HG02885 (cell line): ENCODE data around the gene SLC4A3.

Experiments used
- ATAC-seq: cut with Tn5 transposase; IDR thresholded peaks from one replicate; pipeline ENCODE4 v1.9.1; 2021; ENCODE audit warnings: mild to moderate bottlenecking; ENCODE audit not compliant: unreplicated experiment, poor library complexity

SLC4A3 gene, protein sequence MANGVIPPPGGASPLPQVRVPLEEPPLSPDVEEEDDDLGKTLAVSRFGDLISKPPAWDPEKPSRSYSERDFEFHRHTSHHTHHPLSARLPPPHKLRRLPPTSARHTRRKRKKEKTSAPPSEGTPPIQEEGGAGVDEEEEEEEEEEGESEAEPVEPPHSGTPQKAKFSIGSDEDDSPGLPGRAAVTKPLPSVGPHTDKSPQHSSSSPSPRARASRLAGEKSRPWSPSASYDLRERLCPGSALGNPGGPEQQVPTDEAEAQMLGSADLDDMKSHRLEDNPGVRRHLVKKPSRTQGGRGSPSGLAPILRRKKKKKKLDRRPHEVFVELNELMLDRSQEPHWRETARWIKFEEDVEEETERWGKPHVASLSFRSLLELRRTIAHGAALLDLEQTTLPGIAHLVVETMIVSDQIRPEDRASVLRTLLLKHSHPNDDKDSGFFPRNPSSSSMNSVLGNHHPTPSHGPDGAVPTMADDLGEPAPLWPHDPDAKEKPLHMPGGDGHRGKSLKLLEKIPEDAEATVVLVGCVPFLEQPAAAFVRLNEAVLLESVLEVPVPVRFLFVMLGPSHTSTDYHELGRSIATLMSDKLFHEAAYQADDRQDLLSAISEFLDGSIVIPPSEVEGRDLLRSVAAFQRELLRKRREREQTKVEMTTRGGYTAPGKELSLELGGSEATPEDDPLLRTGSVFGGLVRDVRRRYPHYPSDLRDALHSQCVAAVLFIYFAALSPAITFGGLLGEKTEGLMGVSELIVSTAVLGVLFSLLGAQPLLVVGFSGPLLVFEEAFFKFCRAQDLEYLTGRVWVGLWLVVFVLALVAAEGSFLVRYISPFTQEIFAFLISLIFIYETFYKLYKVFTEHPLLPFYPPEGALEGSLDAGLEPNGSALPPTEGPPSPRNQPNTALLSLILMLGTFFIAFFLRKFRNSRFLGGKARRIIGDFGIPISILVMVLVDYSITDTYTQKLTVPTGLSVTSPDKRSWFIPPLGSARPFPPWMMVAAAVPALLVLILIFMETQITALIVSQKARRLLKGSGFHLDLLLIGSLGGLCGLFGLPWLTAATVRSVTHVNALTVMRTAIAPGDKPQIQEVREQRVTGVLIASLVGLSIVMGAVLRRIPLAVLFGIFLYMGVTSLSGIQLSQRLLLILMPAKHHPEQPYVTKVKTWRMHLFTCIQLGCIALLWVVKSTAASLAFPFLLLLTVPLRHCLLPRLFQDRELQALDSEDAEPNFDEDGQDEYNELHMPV

DNA sequence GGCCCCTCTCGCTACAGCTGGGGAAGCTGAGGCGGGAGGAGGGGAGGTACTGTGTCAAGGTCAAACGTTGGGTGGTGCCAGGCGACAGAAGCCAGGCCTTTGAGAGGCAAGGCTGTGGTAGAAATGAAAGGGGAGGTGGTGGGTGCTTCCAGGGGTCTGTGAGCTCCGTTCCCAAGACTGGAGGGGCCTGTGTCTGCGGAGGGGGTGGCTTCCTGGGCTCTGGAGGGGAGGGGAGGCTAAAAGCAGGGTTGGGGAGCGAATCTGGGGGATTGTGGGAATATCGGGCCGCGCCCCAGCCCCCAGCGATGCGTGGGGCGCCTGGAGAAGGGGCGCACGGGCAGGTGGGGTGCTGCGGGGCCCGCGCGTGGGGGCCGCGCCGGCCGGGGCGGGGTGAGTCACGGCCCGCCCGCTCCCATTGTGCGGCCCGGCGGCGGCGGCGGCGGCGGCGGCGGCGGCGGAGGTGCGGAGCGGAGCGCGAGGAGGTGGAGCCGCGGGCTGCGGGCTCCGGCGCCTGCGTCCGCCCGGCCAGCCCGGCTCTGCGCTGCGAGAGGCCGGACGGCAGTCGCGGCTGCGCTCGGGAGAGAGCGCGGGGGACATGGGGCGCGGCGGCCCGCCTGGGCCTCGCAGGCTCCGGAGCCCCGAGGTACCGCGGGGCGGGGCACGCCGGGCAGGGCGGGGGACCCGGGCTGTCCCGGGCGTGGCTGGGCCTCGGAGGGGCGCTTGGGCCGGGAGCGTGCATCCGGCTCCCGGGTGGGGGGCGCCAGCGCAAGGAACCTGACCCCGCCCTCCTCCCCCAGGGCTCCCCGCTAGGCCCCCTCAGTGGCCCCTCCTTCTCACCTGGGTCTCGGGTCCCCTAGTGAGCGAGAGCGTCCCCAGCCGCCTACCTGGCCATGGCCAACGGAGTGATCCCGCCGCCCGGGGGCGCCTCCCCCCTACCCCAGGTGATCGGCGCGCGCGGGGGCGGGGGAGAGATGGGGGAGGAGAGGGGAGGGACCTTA is at the start of gene SLC4A3:
Gene SLC4A3, plus strand, starts transcription at position 528 of the 998 bp plus-strand sequence. Its CDS starts 363 bp downstream, at position 891.
- peak; percentile 38 for ATAC-seq

DNA sequence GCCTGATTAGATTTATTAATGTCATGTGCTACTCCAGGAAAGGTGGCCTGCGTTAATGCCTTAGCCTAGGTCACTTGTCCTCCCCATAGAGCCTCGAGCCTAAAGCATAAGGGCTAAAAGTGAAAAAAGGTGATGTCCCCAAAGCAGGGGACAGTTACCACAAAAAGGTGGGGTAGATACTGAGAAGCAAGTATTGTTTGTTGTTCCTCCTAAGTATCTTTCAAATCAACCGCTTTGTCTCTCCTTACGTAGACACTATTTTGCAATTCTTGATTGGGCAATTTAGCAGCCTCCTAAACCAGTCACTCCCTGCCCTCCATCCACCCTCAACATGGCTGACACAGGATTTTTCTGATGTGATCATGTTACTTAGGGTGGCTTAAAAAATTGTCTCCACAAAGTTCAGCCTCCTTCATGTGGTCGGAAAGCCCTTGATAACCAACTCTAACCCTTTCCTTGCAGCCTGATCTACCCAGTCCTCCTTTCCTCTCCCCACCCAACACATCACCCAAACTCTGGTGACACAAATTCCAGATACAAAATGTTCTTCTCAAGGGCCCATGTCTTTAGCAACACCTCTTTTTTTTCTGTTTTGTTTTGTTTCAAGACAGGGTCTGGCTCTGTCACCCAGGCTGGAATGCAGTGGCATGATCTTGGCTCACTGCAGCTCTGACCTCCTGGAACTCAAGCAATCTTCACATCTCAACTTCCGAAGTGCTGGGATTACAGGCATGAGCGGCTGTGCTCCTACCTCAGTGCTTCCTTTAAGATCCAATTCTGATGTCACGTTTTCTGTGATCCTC is 48.4 kb upstream of the SLC4A3 start:
- ATAC-seq: no peak

DNA sequence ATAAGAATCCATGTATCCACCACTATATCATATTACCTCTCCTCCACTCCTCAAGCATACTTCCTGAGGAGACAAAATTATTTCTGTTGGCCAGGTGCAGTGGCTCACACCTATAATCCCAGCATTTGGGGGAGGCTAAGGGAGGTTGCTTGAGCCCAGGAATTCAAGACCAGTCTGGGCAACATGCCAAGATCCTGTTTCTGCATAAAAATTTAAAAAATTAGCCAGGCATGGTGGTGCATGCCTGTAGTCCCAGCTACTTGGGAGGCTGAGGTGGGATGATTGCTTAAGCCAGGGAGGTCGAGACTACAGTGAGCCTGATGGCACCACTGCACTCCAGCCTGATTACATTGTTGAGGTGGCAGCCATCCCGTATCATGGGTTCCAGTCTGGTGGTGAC is 46.1 kb upstream of the SLC4A3 start:
- no peak for ATAC-seq

DNA sequence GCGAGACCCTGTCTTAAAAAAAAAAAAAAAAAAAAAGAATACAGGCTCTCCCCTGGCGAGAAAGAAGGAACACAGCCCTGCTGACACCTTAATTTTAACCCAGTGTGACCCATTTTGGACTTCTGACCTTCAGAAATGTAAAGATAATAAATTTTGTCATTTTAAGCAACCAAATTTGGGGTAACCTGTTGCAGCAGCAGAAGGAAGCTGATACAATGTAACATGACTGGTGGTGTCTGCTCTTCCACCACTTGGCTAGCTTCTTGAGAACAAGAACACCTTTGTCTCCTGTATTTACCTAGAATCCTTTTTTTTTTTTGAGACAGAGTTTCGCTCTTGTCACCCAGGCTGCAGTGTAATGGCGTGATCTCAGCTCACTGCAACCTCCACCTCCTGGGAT is 36.3 kb upstream of the SLC4A3 start:
- no peak for ATAC-seq

DNA sequence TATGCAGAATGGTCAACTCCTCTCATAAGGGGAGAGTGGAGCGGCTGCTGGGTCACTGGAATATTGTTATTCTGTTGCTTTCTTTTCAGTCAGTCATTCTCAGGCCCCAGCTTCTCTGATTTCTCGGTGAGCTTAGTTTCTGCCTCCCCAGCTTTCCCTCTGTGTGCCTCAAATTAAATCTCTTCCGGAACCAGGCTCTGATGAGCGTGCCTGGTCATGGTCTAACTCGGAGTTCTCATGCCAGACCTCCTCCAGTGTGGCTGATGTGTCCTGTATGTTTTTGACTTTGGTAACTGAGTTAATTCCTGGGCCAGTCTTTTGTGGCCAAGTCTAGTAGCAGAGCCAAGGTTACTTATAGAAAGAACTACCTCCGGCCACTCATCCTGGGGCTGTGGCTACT is 34.7 kb upstream of the SLC4A3 start:
- no peak for ATAC-seq

DNA sequence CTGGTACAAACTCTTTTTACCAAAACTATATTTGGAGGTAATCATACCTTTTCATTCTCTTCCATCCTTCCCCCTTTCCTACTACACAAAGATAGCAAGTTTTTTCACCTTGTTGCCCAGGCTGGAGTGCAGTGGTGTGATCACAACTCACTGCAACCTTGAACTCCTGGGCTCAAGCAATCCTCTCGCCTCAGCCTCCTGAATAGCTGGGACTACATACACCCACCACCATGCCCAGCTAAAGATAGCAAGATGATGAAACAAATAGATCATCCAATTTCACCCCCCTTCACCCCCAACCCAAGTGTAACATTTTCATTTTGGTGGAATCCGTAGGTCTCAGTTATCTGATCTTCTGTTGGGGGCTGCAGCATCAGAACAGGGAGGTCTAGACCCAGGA is 34.3 kb upstream of the SLC4A3 start:
- no peak for ATAC-seq

DNA sequence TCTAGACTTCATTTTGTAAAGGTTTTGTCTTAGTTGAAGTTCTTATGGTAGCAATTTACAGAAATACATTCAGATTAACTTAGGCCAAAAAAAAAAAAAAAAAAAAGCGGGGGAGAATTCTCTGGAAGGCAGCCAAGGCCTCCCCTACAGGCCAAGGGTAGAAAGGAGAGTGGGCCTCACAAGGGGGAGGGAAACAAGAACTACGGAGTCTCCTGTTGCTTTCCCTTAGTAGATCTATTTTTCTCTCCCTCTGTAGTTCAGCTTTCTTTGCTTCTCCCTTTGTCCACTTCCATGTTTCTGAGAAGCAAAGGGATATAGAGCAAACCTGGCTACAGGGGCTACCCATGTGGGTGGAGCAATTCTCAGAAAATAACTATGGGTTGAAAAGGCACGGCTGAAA is 32.2 kb upstream of the SLC4A3 start:
- no peak for ATAC-seq

DNA sequence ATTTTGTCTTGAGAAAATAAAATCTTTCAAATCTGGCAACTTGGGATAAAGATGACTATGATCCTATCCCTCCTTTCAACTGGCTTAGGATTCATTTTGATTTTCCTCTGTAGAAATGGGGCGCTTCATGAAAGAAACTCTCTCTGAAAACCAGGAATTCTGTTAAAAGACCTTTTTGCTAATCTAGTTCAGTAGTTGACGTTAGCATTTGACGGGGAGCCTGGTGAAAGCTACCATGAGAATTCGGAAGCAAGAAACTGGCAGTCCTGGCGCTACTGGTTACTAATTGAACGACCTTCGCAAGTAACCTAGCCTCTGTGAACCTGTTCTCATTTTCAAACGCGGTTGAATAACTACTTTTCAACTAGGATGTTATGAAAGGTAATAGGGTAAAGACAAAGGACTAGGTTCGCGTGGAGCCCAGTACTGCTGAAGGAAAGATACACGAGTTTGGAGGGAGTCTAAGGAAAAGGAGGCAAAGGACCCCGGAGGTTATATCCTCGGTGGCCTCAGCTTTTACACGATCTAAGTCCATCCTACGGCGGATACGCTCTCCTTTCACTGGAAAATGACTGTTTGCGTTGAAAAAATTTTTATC is 30.4 kb upstream of the SLC4A3 start:
- peak; percentile 5 for ATAC-seq

DNA sequence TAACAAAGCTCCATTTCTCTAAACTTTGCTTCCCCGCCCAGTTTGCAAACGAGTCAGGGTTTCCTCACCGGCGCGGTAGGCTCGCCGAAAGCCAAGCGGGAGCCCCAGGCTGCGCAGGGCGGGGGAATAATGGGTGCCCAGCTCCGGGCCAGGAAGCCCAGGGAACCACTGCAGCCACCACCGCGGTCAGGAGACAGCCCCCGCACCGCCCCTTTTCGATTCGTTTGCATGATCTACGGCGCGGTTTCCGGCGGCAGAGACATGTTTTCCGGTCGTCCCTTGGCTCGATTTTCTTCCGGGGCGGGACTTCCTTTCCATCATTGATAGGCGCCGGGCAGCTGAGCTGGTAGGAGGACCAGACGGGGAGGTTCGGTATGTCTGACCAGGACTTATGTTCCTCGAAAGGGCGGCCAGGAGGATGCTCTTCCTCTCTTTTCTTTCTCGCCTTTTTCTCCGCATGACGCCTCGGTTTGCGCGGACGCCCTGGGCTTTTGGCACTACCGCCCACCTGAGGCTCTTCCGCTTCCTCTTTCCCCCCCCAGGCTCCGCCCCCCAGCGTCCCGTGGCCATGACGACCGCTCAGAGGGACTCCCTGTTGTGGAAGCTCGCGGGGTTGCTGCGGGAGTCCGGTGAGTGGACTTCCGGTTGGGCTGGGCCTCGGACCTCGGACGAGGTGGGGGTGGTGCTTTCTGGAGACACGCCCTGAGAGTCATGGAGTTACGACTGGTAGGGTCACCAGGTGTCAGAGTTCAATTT is 29.7 kb upstream of the SLC4A3 start, which contains the start of gene STK11IP:
Gene STK11IP, plus strand, starts transcription at position 306 of the 756 bp plus-strand sequence. Its CDS starts 263 bp downstream, at position 569.
- ATAC-seq: peak; percentile 93

DNA sequence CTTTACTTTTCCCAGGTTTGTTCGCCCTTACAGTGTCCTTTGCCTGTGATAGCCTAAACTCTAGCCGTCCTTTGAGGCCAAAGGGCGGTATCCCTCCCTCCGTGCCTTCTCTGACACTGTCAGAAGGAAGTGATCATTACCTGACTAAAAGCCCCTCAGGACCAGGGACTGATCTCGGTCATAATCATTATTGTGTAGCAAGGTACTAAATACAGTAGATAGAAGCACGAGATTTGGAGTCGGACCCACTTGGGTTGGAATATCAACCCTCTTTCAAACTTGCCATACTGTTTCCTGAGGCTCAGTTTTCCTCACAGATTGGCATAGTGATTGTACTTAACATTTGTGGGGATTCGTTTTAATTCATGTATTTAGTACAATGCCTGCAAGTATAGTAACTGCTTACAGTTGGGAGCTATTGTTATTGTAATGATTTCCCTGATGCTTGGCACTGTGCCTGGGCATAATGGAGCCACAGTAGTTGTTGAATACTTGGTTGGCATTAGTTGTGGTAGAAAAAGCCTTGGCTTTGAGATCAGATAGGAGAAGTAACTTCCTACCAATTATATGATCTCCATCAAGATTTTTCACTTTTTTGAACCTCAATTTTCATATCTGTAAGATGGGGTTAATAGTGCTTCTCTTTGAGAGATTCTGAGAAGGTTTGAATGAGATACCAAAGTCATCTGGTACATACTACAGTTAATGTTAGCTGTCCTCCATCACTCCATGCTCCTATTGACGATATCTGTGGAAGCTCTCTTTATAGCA is 28.9 kb upstream of the SLC4A3 start:
- no peak for ATAC-seq

DNA sequence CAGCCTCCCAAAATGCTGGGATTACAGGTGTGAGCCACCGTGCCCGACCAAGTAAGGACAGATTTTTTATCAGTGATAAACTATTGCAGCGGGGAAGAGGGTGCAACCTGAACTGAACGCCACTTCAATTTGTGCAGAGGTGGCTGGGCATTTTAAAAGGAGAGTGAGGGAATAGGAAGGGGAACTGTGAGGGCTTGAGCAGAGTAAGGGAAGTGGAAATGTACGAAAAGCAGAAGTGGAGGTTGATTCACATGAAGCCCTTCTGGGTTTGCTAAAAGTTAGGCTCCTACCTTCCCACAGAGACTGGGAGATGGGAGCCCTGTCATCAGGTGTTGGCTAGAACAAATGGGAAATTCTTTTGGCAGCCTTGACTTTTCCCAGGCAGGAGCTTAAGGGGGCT is 23.7 kb upstream of the SLC4A3 start:
- no peak for ATAC-seq

DNA sequence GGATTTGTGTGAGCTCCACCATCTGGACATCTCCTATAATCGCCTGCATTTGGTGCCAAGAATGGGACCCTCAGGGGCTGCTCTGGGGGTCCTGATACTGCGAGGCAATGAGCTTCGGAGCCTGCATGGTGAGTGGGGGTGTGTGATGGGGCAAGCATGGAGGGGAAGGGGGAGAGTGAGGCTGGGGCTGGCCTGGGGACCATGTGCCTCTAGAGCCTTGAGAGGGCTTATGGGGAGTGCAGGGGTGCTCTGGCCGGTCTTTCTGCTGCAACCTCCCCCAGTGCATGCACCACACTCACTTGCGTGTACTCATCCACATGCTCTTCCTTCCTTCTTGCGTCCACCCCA is 21.8 kb upstream of the SLC4A3 start:
- no peak for ATAC-seq

DNA sequence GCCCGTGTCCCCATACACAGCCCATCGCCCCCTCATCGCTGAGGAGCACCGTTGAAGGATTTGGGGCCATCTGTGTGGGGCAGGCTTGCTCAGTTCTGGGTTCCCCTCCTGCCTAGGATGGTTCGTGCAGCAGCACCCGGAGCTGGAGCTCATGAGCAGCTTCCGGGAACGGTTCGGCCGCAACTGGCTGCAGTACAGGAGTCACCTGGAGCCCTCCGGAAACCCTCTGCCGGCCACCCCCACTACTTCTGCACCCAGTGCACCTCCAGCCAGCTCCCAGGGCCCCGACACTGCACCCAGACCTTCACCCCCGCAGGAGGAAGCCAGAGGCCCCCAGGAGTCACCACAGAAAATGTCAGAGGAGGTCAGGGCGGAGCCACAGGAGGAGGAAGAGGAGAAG is 19.5 kb upstream of the SLC4A3 start:
- ATAC-seq: no peak

DNA sequence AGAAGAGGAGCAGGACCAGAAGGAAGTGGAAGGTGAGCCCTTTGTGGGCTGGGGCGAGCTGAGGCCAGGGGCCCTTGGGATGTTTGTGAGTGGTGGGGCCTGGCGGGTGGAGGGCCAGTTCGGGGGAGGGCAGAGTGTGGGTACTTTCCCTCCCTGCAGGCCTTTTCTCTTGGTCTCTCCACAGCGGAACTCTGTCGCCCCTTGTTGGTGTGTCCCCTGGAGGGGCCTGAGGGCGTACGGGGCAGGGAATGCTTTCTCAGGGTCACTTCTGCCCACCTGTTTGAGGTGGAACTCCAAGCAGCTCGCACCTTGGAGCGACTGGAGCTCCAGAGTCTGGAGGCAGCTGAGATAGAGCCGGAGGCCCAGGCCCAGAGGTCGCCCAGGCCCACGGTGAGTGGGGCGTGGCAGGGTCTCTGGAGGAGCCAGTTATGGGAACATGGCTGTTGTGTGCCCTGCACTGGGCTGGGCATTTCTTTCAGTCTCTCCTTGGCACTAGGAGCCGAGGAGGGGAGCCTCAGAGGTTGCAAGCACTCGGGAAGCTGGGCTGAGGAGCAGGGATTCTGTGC is 18.9 kb upstream of the SLC4A3 start:
- no peak for ATAC-seq

DNA sequence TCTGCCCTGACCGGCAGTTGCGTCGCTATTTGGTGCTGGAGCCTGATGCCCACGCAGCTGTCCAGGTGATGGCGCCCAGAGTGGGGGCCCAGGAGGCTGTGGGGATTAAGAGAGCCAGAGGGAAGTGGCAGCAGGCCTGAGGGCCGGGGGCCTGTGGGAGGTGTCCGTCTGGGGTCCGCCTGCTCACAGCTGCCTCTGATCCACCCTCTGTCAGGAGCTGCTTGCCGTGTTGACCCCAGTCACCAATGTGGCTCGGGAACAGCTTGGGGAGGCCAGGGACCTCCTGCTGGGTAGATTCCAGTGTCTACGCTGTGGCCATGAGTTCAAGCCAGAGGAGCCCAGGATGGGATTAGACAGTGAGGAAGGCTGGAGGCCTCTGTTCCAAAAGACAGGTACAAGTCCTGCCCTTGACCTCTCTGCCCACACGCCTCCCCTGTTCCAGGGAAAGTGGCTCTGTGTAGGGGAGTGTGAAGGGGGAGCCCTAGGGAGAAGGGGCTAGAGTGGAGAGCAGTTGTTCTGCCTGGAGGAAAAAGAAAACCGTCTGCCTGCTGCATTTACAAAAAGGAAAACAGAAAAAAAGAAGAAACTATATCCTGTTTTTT is 18.2 kb upstream of the SLC4A3 start:
- no peak for ATAC-seq

DNA sequence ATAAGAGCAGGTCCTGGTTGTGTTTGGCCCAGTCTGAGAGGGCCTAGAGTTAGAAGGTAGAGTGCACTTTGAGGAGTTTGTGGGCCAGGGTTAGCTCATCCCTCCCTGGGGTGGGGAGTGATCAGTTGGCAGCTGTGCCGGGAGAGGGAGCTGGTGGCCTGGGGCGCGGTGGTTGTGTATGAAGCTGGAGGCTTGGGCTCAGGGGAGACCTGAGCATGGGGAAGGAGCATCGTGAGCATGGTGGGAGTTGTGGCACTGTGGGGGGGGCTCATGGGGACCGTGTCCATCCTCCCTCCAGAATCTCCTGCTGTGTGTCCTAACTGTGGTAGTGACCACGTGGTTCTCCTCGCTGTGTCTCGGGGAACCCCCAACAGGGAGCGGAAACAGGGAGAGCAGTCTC is 16.1 kb upstream of the SLC4A3 start:
- ATAC-seq: no peak
